GM19351 (cell line): ENCODE results near the gene TMCC2.
A peak's percentile ranks its signal among the peaks of the same experiment; 100 is the strongest.

ENCODE experiments used
- ATAC-seq: cut with Tn5 transposase; IDR thresholded peaks from one replicate; pipeline ENCODE4 v1.9.1; 2021; ENCODE audit warnings: mild to moderate bottlenecking, moderate library complexity; ENCODE audit not compliant: unreplicated experiment

The TMCC2 gene

GRCh38 chr1:205301205-205301821 is 73.6 kb downstream of the TMCC2 start:
- ATAC-seq, result no peak

- no peak for ATAC-seq
These were observed 74.3 kb downstream of the TMCC2 start for GRCh38 chr1:205301842-205302588.

GRCh38 chr1:205303247-205303888 is 75.6 kb downstream of the TMCC2 start:
- ATAC-seq, result no peak

GRCh38 chr1:205304046-205304694 is 76.4 kb downstream of the TMCC2 start:
- ATAC-seq, result no peak

DNA sequence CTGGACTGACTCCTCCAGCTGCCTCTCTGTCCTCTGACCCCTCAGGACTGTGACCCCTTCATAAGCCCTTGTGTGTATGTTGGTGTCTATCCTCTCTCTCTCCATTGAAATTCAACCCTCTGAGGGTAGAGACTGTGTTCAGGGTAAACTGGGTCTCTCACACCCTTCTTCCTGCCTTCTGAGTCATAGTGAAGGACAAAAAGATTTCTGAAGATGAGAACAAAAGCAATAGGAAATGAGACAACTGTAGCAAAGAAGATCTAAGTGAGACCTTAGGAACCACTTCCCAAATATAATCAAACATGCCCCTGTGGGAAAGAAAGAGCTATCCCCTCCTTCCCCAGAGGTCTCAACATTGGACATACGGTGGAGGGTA is 76.9 kb downstream of the TMCC2 start:
- ATAC-seq, result no peak

GRCh38 chr1:205306929-205307566 is 79.3 kb downstream of the TMCC2 start:
- no peak for ATAC-seq

- ATAC-seq, result no peak
These were observed 82.0 kb downstream of the TMCC2 start for GRCh38 chr1:205309741-205310140.

GRCh38 chr1:205310976-205311704 is 83.4 kb downstream of the TMCC2 start:
- peak; percentile 80 for ATAC-seq

DNA sequence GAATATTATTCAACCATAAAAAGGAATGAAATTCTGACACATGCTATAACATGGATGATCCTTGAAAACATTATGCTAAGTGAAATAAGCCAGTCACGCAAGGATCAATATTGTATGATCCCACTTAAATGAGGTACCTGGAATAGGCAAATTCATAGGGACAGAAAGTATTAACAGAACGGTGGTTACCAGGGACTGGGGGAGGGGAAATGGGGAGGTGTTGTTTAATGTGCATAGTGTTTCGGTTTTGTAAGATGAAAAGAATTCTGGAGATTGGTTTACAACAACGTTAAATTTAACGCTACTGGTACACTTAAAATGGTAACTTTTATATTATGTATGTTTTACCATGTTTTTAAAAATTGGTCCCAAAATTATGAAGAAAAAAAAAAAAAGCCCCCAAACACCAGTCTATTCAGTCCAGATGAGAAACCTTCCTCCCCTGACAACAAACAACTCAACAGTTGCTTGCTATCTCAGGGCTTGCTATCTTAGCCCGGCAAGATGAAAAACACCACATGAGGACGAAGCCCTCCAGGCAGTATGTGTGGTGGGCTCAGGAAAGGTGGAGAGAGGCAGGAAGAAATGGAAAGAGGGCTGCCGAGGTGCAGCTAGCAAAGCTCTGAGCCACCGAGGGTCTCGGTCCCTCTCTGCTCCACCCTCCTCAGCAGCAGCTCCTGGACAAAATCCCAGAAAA is 85.3 kb downstream of the TMCC2 start:
- ATAC-seq, result no peak

GRCh38 chr1:205313563-205314308 is 86.0 kb downstream of the TMCC2 start:
- no peak for ATAC-seq

DNA sequence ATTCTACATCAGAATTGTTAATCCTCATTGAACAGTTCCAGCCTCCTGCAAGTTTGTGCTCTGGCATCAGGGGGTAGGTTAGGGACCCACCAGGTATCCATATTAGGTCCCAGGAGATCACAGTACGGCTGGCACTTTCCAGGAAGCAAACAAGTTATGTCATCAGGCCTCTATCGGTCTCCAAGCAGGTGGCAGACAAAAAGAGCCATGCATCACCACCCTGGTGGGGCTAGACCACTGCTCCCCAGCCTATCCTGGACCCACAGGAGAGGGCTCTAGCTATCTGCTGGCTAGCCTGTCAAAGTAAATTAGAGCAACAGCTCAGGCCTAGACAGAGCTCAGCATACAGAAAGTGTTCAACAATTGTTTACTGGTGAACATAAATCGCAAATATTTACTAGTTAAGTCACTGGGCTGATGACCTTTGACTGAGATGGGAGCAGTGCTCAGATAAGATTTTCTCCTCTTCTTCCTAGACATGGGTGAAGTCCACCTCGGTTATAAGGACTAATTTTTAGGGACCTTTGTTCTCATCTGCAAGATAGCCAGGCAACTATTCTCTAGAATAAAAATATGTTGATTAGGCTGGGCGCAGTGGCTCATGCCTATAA is 87.4 kb downstream of the TMCC2 start:
- no peak for ATAC-seq

DNA sequence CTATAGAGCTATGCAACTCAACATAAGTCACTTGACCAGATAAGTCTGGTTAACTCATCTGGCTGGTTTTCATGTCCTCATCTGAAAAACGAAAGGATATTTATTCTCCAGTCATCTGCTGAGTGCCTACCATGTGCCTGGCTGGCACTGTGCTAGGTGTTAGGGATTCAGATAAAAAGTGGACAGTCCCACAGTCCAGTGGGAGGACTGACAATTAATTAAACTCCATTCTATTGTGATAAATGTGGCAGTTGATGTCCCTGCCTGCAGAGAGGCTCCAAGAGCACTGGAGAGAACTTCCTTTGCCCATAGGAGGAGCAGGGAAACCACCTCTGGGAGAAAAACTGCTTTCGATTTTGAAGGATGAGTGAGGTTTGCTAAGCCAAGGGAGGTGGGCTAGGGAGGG is 88.4 kb downstream of the TMCC2 start:
- ATAC-seq, result no peak

- ATAC-seq, result no peak
These were observed 89.7 kb downstream of the TMCC2 start for GRCh38 chr1:205317311-205317917.

GRCh38 chr1:205318231-205318991 is 90.7 kb downstream of the TMCC2 start:
- ATAC-seq, result no peak

DNA sequence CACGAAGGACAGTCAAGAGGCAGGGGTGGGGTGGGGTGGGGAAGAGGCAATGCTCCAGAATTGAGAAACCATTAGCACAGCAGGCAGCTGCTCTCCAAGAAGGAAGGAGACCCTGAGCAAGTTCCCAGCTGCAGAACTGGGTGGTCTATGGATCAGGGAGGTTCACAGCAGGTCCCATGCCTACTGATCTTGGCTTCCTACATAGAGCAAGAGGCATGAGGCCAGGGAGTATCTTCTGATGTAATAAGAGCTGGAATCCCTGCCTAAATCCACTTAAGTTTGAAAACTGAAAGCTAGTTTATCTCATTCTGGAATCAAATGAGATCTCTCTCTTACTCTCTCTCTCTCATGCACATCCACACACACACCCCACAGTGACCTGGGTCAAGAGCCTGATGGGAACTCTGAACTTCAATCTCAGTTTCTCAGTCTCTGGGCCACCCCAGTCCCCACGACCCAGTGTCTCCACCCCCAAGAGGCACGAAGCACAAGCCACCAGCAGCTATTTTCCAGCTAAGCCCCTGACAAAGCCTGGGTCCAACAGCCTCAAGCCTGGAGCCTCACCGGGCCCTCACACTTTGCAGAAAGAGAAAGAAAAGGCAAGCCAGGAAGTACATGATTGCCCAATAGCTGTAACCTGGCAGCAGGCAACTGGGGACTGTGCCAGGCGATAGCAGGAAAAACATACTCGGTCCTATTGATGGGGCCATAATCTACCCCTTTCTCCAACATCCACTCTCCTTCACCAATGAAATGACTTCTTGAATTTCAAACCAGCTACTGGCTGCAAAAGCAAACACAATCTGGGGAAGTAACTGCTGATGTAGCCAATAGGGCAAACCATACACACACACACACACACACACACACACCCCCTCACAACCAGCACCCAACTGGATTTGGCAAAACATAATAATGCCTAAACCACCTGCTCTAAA is 91.6 kb downstream of the TMCC2 start:
- no peak for ATAC-seq

DNA sequence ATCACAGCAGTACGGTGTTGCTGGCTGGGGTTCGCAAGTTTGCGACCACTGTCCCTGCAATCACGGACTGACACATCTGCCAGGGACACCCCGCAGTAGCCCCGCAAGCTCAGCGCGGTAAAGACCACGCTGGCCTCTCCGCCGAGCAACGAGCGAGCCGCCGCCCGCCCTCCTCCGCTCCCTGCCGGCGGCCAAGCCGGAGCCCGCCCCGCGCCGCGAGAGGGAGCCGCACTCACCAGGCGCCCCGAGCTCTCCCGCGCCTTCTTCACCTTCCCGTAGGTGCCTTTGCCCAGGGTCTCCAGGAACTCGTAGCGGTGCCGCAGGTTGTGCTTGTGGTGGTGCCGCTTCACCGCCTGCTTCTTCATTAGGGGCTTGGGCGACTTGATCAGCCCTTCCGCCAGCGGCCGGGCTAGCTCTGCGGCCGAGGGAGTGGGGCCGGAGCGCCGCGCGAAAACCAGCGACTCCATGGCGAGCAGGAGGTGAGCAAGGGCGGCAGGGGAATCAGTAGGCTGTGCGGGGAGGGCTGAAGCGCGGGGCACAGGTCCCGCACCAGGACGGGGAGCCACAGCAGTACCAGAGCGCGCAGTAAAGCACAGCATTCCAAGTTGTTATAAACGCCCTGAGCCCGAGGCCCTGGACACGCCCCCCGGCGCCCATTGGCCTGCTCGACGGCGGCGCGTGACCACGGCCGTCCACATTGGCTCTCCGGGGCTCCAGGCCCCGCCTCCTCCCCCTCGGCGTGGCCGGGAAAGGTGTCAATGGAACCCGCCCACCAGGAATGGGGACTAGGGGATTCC is 93.6 kb downstream of the TMCC2 start, which contains the start of gene NUAK2:
NUAK2 (minus strand) TSS at position 584 of the 797 bp plus-strand sequence; CDS start at position 467, 117 bp downstream.
- peak; percentile 62 for ATAC-seq
